GM13976 (cell line): ENCODE results near the gene RAX2.

Experiments used
- DNase-seq: peaks from one replicate; pipeline ENCODE4 v3.0.0; 2012; ENCODE audit warnings: low spot score
- in situ Hi-C: fragments of 300-500 bp; cut with MboI; formaldehyde crosslinking; loops from one replicate; pipeline ENCODE4 v1.12.0; 2022; ENCODE audit warnings: low sequenced_read_pairs, mixed read lengths, inconsistent platforms; ENCODE audit not compliant: unreplicated experiment
- TF ChIP-seq, protein P1 (sequence below): IDR thresholded peaks from 2 replicates; pipeline ENCODE4 v1.5.1; 2012; ENCODE audit warnings: borderline replicate concordance, mild to moderate bottlenecking; ENCODE audit not compliant: insufficient read depth; ENCODE audit errors: extremely low read depth, missing control alignments, control extremely low read depth

Gene RAX2

DNA sequence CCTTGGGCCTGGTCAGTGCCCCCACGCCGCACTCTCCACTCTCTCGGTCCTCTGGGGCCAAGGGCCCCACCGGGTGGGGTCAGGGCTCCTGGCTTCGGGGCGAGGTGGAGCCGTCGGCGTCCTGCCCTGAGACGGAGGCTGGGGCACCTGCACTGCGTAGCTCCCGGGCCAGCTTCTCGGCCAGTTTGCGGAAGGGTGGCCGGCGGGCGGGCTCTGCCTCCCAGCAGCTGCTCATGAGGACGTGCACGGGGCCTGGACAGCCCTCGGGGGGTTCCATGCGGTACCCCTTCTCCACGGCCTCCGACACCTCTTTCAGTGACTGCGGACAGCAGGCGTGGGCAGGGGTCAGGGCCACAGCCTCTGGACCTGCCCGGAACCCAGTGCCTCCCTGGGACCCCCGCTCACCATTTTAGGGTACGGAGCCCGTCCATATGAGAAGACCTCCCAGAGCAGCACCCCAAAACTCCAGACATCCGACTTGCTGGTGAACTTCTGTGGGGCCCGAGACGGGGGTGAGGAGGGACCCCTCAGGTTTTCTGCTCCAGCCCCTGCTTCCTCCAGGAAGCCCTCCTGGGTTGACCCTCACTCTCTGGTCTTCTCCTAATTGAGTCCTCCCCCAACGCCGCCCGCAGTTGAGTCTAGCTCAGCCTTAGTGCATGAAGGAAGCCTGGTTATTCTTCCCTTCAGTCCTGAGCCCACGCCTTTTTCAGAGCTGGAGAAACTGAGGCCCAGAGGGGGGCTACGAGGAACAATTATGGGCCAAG lies 6.3 kb upstream of the RAX2 start:
- in situ Hi-C loops, result no loop called here
- DNase-seq, result no peak

GRCh38 chr19:3776479-3777040 lies 4.5 kb upstream of the RAX2 start:
- no peak for DNase-seq
- TF ChIP-seq, protein P1, sequence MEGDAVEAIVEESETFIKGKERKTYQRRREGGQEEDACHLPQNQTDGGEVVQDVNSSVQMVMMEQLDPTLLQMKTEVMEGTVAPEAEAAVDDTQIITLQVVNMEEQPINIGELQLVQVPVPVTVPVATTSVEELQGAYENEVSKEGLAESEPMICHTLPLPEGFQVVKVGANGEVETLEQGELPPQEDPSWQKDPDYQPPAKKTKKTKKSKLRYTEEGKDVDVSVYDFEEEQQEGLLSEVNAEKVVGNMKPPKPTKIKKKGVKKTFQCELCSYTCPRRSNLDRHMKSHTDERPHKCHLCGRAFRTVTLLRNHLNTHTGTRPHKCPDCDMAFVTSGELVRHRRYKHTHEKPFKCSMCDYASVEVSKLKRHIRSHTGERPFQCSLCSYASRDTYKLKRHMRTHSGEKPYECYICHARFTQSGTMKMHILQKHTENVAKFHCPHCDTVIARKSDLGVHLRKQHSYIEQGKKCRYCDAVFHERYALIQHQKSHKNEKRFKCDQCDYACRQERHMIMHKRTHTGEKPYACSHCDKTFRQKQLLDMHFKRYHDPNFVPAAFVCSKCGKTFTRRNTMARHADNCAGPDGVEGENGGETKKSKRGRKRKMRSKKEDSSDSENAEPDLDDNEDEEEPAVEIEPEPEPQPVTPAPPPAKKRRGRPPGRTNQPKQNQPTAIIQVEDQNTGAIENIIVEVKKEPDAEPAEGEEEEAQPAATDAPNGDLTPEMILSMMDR, result no peak
- in situ Hi-C loops, result no loop called here

More for the DNA sequence above, 6.3 kb upstream of the RAX2 start:
- TF ChIP-seq, protein P1, result no peak

GRCh38 chr19:3775831-3776230 lies 3.8 kb upstream of the RAX2 start:
- TF ChIP-seq, protein P1, result no peak

DNA sequence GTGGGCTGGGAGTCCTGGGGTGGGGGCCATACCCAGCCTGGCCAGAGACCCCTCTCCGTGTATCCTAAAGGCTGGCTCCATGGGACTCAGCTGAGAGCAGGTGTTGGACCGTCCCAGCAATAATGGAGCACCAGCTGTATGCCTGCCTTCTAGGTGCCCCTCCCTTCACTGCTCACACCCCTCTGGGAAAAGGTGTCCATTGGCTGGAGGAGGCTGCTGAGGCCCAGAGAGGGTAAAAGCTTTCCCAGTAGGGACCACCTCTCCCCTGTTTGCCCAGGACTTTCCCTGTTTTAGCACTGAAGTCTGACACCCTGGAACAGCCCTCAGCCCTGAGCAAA lies 3.3 kb upstream of the RAX2 start:
- TF ChIP-seq, protein P1, result no peak
- DNase-seq, result no peak
- in situ Hi-C loops, result no loop called here

More at GRCh38 chr19:3775831-3776230, 3.8 kb upstream of the RAX2 start:
- in situ Hi-C loops, result no loop called here
- DNase-seq, result no peak

DNA sequence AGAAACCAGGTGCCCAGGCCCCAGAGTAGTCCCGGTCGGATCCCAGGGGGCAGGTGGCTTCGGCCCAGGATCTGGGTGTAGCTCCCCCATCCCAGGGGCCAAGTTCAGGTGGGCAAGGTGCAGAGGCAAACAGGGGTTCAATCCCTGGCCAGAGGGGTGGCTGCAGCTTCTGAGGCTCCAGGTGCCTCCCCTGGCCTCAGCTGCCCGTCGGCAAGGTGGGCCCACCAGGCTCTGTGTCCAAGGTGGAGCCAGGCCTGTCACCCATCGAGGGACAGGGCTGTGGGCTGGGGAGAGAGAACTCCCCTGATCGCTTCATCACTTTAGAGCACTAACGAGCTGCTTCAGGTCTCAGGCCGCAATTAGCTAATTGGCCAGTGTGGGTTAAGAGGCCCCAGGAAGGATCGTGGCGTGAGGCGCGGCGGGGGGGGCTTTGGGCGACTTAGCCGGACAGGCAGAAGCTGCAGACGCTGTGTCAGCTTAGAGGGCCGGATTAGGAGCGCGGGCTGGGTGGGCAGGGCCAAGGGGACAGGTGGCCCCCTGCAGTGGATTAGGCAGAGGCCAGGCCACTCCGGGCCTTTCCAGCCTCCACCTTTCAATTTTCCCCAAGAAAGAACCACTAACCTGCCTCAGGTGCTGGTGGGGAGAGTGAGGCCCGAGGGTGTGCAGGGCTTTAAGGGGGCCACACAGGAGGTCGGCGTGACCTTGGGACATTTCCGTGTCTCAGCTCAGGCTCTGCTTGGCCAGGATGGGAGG lies 2.8 kb upstream of the RAX2 start:
- DNase-seq, result no peak
- TF ChIP-seq, protein P1, result no peak
- in situ Hi-C loops, result no loop called here

- TF ChIP-seq, protein P1, result no peak
- no peak for DNase-seq
- in situ Hi-C loops, result no loop called here
Measured at GRCh38 chr19:3773814-3774515, 1.9 kb upstream of the RAX2 start.
